Measurements from ENCODE around the gene NFIC.
A peak's percentile ranks its signal among the peaks of the same experiment; 100 is the strongest.
"Not testable (repeated sequence)": the region's sequence is repeated elsewhere in the genome, so short reads cannot be mapped to it uniquely, and the experiment has no call there.

Gene NFIC

DNA sequence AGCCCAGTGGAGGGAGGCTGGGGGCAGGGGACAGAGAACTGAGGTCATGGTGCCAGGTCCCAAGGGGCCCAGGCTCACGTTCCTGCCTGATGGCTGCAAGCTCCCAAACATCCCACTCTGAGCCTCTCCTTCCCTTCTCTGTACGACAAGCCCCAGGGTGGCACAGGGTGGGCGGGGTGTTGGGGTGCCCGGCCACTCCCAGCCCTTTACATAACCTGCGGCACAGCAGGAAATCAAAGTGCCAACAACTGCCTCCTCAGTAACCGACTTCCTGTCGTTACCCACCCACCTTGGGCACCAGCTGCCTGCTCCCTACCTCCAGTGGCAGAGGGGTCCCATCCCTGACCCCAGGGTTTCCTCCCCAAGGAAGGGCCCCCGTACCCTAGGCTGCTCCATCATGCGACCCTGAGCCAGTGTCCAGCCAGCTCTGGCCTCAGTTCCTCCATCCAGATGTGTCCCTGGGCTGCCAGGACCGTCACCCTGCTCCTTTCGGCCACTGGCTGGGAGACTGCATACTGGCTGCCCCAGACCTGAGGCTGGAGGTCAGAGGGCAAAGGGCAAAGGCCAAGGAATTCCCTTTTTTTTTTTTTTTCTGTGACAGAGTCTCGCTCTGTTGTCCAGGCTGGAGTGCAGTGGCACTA is 27.7 kb upstream of the NFIC start:
- peak; percentile 44 for DNase-seq

DNA sequence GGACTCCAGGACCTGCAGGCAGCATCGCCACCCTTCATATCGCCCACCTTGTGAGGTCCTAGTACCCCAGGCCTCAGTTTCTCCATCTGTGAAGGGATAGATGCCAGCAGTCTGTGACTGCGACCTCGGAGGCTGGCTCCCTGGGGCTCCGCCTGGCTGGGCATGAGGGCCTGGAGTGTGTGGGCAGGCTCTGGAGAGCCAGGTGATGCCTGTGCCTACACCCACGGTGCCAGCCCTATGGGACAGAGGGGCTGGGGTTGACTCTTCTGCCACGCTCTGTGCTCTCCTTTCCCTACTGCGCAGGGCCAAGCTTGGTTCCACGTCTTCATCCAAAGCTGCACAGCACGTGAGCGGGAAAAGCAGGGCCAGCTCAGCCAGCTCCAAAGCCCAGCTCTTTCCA is 26.0 kb upstream of the NFIC start:
- no peak for DNase-seq

DNA sequence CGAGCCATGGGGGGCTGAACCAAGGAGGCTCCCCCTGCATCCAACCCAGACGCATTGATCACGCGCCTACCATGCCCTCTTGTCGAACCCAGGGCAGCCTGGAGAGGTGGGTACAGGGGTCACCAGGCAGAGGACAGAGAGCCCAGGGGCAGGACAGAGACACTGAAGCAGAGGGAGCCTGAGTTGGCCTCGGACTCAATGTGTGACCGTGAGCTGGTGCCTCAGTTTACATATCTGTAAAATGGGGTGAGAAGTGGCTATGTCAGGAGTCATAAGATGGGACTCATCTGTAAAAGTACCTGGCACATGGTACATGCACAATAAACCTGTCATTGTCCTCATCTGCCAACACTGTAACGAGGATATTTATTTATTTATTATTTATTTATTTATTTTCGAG is 24.1 kb upstream of the NFIC start:
- no peak for DNase-seq

DNA sequence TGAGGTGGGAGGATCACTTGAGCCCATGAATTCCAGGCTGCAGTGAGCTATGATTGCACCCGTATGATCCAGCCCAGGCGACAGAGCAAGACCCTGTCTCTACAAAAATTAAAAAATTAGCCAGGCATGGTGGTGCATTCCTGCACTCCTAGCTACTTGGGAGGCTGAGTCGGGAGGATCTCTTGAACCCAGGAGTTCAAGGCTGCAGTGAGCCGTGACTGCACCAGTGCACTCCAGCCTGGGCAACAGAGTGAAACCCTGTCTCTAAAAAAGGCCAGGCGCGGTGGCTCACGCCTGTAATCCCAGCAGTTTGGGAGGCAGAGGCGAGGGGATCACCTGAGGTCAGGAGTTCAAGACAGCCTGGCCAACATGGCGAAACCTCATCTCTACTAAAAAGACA is 23.4 kb upstream of the NFIC start:
- DNase-seq: not testable (repeated sequence)

DNA sequence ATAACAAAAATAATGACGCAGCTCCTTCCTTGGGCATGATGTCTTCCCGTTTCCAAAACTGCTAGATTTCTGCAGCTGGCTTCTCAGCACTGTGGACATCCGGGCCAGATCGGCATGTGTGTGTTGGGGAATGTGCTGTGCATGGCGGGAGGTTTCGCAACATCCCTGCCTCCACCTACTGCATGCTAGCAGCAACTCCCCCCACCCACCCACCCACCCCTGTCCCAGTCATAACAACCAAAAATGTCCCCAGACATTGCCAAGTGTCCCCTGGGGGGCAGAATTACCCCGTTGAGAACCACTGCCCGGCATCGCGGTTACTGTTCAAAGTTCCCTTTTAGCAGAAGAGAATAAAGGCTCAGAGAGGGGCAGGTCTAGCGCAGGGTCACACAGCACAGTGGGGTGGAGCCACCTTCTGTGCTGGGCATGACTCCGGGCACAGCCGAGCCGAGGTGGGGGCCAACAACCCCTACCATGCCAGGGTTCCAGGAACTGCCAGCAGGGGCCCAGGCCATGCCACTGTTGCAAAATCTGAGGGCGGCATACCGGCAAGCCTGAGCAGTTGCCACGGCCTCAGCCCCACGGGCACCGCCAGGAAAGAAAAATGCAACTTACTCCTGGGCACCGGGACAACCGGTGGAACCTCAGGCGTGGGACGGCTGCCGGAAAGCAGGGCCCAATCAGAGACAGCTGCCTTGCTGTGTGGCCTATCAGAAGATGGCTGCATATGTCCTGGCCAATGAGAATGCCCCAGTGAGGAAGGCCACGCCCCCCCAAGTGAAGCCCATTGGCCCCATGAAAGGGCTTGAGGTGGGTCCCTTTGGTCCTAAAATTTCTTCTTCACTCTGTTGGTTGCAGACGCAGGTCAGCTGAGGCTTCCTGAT is 22.5 kb upstream of the NFIC start:
- peak; percentile 61 for DNase-seq

DNA sequence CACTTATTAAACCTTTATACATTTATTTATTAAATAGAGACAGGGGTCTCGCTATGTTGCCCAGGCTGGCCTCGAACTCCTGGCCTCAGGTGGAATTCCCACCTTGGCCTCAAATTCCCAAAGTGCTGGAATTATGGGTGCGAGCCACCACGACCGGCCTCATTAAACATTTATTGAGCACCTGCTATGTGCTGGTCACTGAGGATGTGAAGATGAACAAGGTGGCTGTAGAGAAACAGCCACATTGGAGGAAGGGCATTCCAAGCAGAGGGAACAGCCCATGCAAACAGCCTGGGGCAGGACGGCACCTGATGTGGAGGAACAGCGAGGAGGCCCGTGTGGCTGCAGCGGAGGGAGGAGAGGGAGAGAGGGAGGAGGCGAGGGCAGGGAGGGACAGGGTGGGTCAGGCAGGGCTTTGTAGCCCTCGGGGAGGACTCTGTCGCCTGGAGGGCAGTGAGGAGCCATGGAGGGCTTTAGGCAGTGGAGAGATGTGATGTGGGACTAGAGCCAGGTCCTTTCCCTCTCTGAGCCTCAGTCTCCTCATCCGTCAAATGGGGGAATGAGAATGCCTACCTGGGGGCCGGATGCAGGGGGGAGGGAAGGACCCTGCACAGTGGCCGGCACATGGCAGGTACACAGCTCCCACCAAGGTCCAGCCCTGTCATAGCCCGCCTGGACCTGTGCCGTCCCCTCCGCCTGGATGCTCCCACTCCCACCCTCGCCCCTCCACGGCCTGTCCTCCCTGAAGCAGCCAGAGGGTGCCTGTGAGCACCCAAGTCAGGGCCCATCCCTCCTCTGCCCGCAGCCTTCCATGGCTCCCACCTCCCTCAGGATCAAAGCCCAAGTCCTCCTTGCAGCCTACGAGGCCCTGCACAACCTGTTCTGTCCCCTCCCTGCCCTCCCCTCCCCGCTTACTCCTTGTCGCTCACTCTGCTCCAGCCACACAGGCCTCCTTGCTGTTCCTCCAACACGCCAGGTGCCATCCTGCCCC is 21.5 kb upstream of the NFIC start:
- DNase-seq: no peak

DNA sequence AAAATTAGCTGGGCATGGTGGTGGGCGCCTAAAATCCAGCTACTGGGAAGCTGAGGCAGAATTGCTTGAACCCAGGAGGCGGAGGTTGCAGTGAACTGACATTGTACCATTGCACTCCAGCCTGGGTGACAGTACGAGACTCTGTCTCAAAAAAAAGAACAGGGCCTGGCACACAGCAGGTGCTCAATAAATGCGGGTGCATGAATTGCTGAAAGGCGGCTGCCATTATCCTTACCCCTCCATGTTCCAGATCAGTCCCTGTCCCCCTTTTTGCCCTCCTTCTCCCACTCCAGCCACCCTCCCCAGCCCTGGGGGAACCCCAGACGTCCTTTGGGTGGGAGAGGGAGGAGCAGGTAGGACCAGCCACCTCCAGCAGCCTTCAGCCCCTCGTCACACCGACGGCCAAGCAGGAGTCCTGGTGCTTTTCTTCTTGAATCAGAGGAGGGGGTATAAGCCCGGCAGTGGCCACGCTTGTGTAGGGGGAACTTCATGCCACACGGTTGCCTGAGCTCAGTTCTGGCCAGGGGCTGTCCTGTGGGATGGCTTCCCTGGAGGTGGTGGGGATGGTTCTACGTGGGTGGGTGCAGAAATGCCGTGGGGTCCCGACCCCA is 20.4 kb upstream of the NFIC start:
- no peak for DNase-seq

DNA sequence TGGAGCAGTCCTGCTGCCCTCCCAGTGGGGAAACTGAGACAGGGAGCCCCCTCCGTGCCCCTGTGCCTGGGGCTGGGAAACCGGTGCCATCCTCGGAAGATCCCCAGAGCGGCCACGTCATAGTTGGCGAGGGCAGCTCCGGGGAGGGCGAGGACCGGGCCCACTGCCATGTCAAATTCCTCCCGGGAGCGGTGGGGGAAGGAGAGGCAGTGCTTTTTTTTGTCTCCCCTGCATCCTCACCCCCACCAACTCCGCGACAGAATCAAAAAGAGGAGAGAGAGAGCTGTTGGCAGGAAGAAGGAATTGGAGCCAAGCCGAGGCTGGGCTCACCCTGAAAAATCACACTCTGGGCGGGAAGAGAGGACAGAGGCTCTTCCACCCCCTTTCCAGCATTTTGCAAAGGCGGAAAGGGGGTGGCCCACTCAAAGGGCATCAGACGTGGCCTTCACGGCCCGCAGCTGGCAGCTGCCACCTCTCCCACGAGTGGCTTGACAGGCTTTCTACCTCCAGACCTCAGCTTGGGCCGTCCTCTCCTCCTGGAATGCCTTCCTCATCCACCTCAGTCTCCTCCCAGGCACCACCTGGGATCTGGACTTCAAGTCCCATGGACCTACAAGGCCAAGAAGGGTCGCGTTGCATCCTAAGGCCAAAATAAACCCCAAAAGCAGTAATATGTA is 19.6 kb upstream of the NFIC start:
- no peak for DNase-seq

DNA sequence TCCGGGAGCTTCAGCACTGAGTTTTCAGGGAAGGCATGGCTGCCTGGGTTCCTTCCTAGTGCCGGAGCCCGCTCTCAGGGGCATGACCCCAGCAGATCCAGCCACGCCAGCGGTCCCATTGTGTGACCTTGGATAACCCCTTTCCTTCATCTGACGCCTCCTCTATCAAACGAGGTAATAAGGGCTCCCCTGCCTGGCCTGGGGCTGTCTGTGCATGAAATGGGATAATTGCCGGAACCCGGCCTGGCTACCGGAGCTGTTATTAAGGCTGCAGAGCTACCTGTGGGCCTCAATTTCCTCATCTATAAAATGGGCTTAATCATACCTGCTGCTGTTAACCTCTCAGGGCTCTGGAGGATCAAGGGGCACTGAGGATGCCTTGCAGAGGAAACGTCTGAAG is 18.3 kb upstream of the NFIC start:
- DNase-seq: no peak

DNA sequence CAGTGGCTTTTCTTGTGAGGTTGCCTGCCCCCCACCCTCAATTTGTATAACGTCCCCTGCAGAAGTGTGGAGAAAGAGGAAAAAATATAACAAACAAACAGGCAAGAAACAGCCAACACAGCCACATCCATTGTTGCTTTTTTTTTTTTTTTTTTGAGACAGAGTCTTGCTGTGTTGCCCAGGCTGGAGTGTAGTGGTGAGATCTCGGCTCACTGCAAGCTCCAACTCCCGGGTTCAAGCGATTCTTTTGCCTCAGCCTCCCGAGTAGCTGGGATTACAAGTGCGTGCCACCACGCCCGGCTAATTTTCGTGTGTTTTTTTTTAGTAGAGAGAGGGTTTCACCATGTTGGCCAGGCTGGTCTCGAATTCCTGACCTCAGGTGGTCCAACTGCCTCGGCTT is 17.9 kb upstream of the NFIC start:
- not testable (repeated sequence) for DNase-seq

DNA sequence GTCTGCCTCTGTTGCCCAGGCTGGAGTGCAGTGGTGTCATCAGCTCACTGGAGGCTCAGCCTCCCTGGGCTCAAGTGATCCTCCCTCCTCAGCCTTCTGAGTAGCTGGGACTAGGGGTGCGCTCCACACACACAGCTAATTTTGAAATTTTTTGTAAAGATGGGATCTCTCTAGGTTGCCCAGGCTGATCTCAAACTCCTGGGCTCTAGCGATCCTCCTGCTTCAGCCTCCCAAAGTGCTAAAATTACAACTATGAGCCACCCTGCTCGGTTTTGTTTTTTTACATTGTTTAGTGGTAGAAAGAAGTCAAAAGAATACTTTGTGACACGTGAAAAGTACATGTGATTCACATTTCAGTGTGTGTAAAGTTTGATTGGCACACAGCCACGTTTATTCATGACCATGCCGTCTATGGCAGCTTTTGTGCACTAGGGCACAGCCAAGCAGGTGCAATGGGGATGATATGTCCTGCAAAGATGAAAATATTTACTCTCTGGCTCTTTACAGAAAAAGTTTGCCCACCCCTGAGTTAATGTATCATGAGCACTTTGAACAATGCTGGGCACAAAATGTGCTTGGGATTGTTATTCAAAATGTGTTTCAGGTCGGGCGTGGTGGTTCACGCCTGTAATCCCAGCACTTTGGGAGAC is 16.2 kb upstream of the NFIC start:
- DNase-seq: no peak

DNA sequence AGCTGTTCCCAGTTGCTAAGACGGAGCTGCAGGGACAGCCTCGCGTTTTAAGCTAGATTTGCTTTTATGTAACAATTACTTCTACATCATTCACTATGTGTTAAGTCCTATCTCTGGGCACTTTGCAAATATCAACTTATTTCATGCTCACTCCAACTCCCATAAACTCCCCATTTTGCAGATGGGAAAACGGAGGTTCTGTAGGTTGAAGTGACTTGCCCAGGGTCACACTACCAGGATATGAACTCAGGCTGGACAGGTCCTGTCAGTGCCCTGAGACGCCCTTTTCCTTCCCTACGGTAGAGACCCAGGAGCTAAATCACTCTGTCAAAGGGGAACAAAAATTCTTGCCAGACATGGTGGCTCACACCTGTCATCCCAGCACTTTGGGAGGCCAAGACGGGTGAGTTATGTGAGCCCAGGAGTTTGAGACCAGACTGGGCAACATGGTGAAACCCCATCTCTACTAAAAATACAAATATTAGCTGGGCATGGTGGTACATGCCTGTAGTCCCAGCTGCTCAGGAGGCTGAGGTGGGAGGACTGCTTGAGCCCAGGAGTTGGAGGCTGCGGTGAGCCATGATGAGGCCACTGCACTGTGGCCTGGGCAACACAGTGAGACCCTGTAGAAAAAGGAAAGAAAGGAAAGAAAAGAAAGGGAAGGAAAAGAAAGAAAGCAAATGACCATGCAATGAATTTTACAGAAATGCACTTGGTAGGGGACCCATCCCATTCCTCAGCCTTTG is 14.5 kb upstream of the NFIC start:
- DNase-seq: no peak

DNA sequence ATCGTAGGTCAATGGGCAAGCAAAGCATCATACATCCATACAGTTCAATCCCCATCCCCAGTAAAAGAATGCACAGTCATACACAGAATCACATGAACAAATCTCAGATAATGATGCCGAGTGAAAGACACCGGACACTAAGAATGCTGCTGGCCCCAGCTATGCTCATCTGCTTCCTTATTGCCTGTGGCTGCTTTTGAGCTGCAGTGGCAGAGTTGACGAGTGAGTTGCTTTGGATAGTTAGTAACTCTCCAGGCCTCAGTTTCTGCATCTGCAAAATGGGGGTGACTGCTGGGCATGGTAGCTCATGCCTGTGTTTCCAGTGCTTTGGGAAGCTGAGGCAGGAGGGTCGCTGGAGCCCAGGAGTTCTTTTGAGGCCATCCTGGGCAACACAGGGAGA is 12.9 kb upstream of the NFIC start:
- no peak for DNase-seq

DNA sequence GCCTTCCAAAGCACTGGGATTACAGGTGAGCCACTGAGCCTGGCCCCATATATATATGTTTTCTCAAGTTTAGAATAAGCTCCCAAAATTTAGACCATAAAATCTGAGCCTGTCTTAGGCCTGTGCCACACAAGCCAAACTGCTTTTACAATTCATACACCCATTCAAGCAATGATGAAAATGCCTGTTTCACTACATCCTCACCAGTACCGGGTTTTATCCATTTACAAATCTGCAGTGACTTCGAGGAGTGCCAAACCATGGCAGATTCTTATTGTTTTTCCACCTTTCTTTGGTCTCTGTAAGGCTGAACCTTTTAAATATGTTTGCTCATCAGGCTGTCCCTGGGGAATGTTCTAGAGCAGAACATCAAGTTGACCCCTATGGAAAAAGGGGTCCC is 9.6 kb upstream of the NFIC start:
- DNase-seq: no peak

DNA sequence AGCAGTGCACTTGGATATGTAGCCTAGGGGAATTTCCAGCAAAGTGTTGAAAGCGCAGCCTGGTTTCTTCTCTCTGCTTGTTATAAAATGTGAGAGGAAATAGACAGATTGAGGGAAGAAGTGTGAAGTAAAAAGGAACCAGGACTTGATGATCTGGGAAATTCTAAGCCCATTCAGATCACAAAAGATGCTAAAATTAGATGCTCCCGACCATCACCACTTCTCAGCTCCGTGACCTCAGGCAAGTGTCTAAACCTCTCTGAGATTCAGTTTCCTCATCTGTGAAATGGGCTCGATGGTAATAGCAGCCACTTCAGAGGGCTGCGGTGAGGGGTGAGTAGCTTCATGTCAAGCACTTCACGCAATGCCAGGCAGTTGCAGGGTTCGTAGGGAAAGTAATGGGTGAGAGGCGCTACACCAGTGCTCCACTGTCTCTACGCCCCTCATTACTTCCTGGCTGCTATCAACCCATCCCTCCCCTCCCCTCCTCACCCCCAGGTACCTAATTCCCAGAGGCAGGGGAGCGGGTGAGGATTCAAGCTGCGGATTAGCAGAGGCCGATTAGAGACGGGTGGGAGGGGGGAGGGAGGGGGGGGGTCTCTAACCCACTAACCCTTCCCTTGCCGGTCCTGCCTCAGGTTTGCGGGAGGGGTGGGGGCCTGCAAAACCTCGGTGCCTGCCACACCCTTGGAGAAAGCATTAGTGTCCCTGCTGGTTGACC is 9.0 kb upstream of the NFIC start:
- DNase-seq: no peak

DNA sequence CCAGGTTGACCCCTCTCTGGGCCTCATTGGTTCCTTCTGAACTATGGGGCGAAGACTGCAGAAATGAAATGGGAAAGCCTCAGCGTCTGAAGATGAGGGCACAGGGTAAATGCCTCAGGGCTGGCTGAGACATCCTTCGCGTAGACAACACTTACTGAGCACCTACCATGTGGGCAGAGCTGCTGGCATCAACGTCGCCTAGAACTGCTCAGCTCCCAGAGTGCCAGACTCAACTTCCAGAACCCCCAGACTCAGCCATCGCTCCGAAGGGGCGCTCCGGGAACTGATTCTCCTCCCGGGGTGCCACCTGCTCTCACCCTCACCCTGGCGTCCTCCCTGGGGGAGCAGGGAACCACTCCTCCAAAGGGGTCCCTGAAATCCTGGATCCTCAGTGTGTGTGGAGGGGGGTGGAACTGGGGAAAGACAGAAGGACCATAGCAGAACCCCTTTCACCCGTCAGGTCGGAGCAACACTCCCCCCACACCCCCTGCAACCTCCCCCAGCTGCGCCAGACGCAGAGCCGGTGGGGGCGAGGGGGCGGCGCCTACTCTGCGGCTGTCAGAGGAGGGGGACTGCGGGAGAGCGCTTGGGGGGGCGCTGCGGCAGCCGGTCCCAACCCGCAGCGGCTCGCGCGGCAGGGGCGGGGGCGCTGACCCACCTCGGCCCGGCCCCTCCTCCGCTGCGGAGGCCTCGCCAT is 8.2 kb upstream of the NFIC start:
- no peak for DNase-seq

DNA sequence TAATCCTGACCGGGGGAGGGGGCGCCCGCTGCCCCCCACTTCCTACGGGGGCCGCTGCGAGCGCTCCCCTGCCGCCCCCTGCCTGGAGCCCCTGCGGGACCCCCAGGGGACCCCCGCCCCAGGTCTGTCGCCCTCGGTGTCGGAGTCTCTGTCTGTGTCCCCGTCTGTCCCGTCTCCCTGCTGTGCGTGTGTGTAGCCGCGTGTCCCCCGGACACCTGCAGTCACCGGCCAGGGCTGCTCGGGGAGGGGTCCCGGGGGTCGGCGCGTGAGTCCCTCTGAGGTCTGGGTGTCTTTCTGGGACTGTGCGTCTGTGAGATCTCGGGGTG is 7.7 kb upstream of the NFIC start:
- no peak for DNase-seq

DNA sequence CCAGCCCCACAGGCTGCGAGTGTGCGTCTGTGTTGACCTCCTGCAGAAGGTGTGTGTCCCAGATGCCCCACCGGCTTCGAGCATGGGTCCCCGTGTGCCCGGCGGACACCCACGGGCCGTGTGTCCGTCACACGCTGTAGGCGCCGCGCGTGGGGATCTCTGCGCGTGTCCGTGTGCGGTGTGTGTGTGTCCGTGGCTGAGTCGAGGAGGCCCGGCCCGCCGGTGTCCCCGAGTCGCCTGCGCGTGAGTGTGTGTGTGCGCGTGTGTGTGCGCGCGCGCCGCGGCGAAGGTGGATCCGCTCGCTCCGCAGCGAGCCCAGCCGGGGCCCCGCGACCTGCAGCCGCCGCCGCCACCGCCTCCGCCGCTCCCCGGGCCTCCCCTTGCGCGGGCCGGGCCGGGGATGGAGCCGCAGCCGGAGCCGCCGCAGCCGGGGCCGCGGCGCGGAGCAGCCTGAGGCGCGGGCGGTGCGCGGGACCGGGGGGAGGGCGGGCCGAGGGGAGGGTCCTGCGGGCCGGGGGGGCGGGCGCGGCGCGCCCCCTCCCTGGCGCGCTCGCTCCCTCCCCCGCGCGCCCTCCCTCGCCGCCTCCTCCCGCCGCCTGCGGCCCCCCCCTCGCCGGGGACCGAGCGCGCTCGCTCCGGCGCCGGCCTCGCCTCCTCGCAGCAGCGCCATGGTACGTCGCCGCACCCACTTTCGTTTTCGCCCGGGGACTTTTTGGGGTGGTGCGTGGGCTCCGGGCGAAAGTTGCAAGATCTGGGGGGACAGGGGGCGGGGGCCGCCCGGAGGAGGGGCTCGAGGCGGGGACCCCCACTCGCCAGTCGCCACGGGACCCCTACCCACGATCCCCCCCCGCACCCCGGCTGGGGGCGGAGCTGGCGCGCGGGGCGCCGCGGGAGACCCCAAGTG is 7.1 kb upstream of the NFIC start:
- no peak for DNase-seq

DNA sequence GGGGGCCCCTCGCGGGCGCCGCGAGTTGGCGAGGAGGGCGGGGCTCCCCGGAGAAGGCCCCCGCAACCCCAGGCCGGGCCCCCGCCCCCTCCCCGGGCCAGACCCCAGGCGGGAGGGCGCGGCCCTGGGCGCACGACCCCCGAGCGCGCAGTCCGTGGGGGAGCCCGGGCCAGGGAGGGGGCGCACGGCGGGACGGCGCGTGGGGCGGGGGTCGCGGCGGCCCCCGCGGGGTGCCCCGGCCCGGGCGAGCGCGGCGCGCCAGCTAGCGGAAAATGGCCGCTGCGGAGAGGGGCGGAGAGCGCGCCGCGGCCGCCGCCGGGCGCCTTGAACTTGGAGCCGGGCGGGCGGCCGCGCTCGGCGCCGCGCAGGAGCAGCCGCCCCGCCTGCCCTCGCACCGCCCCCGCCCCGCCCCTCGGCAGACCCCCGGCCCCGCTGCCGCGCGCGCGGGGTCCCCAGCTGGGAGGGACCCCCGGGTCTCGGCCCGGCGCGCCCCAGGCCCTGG is 6.4 kb upstream of the NFIC start:
- no peak for DNase-seq

All from GF-D8 (cell line).